GM12891 (cell line): ENCODE measurements around the gene NCAN.

ENCODE experiments used
- DNase-seq: peaks from one replicate; pipeline ENCODE4 v3.0.0; 2011; ENCODE audit warnings: low spot score; ENCODE audit not compliant: insufficient read length
- FAIRE-seq: peaks from 2 replicates; lab custom pipeline; 2011; peaks lifted over from hg19 to GRCh38; lab: Jason Lieb, UNC
- PAX5 ChIP-seq: IDR thresholded peaks from 2 replicates; pipeline ENCODE4 v1.6.1; 2011; ENCODE audit warnings: low read length, moderate library complexity, mild to moderate bottlenecking; ENCODE audit not compliant: insufficient read depth, severe bottlenecking
- POLR2A ChIP-seq: IDR thresholded peaks from 2 replicates; pipeline ENCODE4 v1.6.1; 2011; ENCODE audit warnings: low read depth, low read length, control low read depth
- POLR2AphosphoS5 ChIP-seq: IDR thresholded peaks from 2 replicates; pipeline ENCODE4 v1.6.1; 2011; ENCODE audit warnings: low read depth, low read length, control low read depth
- POU2F2 ChIP-seq: IDR thresholded peaks from 2 replicates; pipeline ENCODE4 v1.6.1; 2011; ENCODE audit warnings: low read depth, mild to moderate bottlenecking, control low read depth, low read length, moderate library complexity
- SPI1 ChIP-seq: IDR thresholded peaks from 2 replicates; pipeline ENCODE4 v1.6.1; 2011; ENCODE audit warnings: low read depth, low read length, control low read depth
- TAF1 ChIP-seq: IDR thresholded peaks from 2 replicates; pipeline ENCODE4 v1.6.1; 2011; ENCODE audit warnings: low read depth, low read length, control low read depth

Gene NCAN

DNA sequence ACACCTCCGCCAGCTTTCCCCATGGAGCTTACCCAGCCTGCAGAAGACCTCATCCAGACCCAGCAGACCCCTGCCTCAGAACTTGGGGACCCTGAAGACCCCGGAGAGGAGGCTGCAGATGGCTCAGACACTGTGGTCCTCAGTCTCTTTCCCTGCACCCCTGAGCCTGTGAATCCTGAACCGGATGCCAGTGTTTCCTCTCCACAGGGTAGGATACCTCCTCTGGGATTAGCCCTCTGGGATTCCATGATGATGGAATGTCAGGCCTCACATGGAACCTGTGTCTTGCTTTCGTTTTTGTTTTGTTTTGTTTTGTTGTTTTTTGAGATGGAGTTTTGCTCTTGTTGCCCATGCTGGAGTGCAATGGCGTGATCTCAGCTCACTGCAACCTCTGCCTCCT lies 17.8 kb upstream of the NCAN start:
- DNase-seq = no peak
- TF ChIP-seq POU2F2 (no peak), POLR2AphosphoS5 (no peak), POLR2A (no peak), PAX5 (no peak), TAF1 (no peak), SPI1 (no peak)
- FAIRE-seq = no peak

DNA sequence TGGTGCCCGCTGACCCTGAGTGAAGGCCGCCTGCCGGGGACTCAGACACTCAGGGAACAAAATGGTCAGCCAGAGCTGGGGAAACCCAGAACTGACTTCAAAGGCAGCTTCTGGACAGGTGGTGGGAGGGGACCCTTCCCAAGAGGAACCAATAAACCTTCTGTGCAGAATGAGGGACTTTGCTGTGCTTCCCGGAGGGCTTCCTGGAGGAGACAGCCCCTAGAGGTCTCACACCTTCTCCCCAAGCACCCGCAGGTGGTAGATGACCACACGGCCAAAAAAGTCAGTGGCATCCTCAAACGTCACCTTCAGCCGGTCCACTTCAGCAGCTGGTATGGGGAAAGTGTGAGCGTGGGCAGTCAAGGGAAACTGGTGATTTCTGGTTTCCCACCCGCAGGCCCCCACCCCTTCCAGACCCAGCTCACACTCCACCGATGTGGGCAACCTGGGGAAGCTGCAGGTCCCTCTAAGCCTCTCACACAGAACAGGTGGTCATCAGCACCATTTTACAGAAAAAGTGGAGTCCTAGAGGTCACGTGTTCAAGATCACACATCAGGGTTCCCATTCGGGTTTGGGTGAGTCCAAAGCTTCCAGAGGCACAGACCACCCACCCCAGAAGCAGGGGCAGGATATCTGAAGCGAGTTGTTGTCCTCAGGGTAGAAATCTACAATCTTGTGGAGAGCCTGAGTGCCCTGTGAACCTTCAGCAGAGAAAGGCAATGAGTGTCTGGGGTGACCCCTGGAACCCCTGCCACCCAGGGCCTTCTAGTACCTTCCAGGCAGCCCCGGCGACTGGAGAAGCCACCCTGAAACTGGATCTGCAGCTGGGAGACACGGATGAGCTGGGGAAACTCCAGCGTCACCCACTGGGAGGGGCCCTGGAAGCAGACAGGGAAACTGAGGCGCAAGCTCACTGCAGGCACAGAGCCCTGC lies 9.8 kb upstream of the NCAN start:
- FAIRE-seq = no peak
- TF ChIP-seq PAX5 (no peak), POLR2AphosphoS5 (no peak), POLR2A (no peak), POU2F2 (no peak), TAF1 (no peak), SPI1 (no peak)
- no peak for DNase-seq

DNA sequence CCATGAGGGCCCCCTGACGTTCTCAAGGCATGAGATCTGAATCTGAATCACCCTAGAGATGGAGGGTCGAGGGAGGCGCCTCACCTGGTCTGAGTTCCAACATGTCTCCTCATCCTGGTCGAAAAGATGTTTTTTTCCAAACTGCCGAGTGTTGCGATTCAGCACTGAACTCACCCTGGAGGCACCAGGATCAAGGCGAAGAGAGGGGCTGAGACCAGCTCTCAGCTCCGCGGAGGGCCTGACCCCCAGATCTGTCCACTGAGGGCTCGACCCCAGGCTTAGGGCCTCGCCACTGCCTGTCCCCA lies 9.1 kb upstream of the NCAN start:
- no peak for TF ChIP-seq TAF1
- TF ChIP-seq SPI1 = no peak
- TF ChIP-seq PAX5 = no peak
- TF ChIP-seq POU2F2 = no peak
- TF ChIP-seq POLR2AphosphoS5 = no peak
- TF ChIP-seq POLR2A = no peak
- DNase-seq = no peak
- peak; percentile 61 for FAIRE-seq

DNA sequence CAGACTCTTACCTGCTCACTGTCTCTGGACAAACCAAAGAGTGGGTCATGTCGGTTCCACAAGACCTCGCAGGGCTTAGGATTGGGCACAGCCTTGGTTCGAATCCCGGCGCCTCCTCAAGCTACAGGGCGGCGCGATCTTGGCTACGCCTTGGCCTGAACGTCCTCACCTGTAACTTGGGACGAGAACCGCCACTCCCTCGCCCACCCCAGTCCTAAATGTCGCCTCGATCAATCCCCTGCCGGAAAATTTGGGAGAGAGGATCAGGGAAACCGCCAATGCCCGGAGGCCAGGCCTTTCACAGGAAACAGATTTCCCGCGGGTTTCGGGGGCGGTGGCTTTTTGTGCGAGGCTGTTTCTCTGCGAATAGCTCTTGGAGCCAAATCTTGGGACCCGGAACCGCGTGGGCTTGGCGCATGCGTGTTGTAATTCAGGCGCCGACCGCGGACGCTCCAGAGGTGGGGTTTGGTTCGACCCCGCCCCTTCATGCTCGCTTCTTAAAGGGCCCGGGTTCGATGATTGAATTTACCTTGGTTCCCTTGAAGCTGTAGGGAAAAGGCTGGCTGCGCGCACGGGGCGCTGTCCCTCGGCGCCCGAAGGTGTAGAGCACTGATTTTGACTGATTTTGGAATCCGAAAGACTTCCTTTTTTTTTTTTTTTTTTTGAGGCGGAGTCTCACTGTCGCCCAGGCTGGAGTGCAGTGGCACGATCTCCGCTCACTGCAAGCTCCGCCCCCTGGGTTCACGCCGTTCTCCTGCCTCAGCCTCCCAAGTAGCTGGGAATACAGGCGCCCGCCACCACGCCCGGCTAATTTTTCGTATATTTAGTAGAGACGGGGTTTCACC lies 8.5 kb upstream of the NCAN start, which contains the start of gene NR2C2AP:
Gene NR2C2AP, minus strand, starts transcription at position 403 of the 845 bp plus-strand sequence. Its CDS starts 354 bp downstream, at position 49.
- FAIRE-seq = peak; percentile 90
- DNase-seq = peak; percentile 98
- TF ChIP-seq POLR2AphosphoS5 (no peak; the same call in 1 of the 2 replicates), TAF1 (no peak), POLR2A (peak; percentile 59)

DNA sequence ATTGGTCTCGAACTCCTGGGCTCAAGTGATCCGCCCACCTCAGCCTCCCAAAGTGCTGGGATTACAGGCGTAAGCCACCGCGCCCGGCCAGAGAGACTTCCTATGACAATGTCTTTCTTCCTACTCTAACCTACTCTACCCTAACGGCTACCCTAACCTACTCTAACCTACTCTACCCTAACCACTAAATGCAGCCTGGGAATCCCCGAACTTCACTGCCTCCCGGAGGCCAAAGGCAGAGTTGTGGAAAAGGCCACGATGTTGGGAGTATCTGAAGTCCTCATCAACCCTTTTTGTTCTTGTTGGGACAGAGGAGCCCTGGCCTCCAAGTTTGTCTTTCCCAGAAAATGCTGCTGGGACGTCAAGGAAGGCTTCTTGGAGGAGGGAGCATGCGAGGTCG lies 7.6 kb upstream of the NCAN start:
- FAIRE-seq (no peak), DNase-seq (no peak)
- TF ChIP-seq SPI1 (no peak), TAF1 (no peak), POLR2AphosphoS5 (no peak), POU2F2 (no peak), POLR2A (no peak), PAX5 (no peak)

DNA sequence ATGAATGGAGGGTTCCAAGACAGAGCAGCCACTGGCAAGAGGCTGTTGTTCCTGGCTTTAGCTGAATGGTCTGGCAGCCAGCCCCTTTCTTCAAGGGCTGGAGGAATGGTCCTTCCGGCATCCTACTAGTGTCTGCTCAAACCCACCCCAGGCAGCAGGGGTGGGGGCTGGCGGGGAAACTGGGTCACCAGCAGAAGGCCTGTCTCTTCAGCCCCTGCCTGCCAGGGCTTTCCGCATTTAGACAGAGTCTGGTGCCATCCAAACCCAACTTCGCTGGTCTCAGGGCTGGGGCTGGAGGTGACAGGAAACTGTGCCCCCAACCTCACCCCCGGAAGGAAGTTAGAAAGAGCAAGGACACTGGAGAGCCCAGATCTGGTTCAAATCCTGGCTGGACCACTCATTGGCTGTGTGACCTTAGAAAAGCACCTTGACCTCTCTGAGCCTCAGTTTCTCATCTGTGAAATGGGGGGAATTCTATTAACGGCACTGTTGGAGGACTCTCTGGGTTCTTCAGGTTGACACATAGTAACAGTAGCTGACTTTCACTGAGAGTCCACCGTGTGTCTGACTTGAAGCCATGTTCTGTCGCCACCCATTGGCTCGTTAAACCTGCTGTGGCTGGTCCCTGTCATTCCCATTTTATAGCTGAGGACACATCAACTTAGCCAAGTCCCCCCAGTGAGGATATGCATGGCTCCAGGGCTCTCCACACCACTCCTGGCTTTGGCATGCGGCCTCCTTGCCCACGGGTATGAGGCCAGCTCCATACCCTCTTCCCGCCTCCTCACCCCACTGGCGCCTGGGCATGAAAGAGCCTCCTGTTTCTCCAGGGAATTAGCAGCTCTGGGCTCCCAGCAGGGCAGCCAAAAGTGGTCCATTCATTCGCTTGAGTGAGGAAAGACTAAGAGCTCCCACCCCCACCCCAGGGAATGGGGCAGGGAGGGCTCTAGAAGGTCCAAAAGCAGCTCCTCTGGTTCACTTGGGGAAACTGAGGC lies 6.0 kb upstream of the NCAN start:
- no peak for DNase-seq
- no peak for FAIRE-seq
- no peak for TF ChIP-seq POLR2A
- TF ChIP-seq TAF1 = no peak
- TF ChIP-seq PAX5 = no peak
- TF ChIP-seq POLR2AphosphoS5 = no peak
- no peak for TF ChIP-seq POU2F2
- no peak for TF ChIP-seq SPI1

DNA sequence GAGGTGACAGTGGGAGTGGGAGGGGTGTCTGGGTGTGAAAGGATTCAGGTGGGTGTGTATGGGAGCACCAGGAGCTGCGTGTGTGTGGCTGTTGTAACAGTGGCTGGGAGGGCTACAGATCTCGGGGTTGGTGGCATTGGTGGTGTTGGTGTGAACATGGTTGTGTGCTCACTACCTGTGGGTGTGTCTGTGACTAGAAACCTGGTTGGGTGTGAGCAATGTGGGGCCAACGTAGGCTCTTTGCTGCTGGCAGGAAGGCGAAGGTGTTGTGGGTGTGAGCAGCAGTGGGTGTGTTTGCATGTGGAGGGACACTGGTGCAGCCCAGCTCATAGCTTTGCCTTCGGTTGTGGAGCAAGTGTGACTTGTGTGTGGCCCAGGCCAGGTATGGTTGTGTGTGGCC lies 4.8 kb upstream of the NCAN start:
- peak; percentile 57 for FAIRE-seq
- DNase-seq = no peak
- TF ChIP-seq POLR2A = no peak

DNA sequence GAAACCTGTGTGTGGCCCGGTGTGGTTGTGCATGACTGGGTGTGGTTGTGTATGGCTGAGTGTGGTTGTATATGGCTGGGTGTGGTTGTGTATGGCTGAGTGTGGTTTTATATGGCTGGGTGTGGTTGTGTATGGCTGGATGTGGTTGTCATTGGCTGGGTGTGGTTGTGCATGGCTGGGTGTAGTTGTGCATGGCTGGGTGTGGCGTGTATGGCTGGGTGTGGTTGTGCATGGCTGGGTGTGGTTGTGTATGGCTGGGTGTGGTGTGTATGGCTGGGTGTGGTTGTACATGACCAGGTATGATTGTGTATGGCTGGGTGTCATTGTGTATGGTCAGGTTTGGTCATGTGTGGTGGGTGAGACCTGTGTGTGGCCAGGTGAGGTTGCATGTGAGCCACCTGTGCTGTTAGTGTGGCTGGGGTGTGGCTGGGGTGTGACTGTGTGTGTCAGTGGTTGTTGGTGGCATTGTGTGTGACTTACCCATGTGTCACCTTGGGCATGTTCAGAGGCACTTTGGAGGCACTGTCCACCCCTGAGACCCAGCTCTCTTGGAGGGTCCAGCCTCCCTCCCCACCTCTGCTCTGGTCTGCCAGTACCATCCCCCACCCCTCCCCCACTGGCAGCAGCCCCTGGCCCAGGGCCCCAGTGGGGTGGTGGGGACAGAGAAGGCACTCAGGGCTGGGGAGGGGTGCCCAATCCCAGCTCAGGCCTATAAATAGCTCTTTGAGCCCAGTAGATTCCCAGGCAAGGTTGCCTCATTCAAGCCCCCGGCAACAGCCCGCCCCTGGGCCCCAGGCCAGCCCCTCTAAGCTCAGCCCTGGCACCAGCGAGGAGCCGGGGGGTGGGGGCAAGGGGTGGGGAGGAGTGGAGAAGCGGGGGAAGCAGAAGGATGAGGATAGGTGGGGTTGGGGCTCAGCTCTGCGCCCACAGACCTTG lies 3.9 kb upstream of the NCAN start:
- TF ChIP-seq SPI1 (no peak), POLR2AphosphoS5 (no peak), PAX5 (no peak), TAF1 (no peak)
- no peak for DNase-seq
- FAIRE-seq = peak; percentile 38
